ENCODE measurements around the gene ROBO1. TPM values are rescaled to one million over a fixed set of nuclear protein-coding genes. Genes with fewer than 3 reads are reported as not detected.

ROBO1 gene
- total and polyA plus RNA-seq, 2 of the 8 experiments (the other 6 are each of a cell fraction or from before 2014, with no cell fraction given): 51.4 to 91.0 TPM

GRCh38 chr3:78565712-78566111, 1202.1 kb downstream of the ROBO1 start:
- Histone ChIP-seq H4K8ac (ENCODE audit: extremely low read depth, insufficient read depth, low read length) (no peak overlapping the region), H3K4me2 (ENCODE audit: insufficient read depth in 1 of 2, low read depth in 2 of 2, low read length in 2 of 2) (no peak overlapping the region), H2BK15ac (ENCODE audit: low read length) (no peak overlapping the region), H3K18ac (ENCODE audit: extremely low read depth, low read length) (no peak overlapping the region), H2AFZ (ENCODE audit: low read length) (no peak overlapping the region), H2AK5ac (ENCODE audit: low read depth, low read length) (no peak overlapping the region), H3K23me2 (ENCODE audit: low read depth, low read length) (no peaks in the 10 kb centered on the region), H2BK5ac (ENCODE audit: low read depth, low read length) (no peak overlapping the region), H3K27ac (ENCODE audit: low read depth, low read length) (no peak overlapping the region), H4K91ac (replicated peaks; ENCODE audit: insufficient read length, low read length) (no peak overlapping the region), H3K4me3 (ENCODE audit: extremely low read depth in 1 of 4, insufficient read depth in 2 of 4, low read depth in 3 of 4, low read length in 4 of 4) (no peak overlapping the region), H3K36me3 (ENCODE audit: control insufficient read depth in 2 of 4, insufficient read depth in 4 of 4, low read length in 3 of 4) (no peaks in the 10 kb centered on the region; a peak in 1 of 8 replicates), H3K4me1 (replicated peaks in 1 of 4; ENCODE audit: control insufficient read depth in 3 of 4, insufficient read depth in 4 of 4, low read length in 3 of 4) (peaks cover 0 to 3% (median 0%) of the 10 kb centered on the region in 4 experiments; a peak in 1 of 7 replicates), H3K9ac (replicated peaks in 1 of 4; ENCODE audit: extremely low read depth in 1 of 4, low read depth in 3 of 4, low read length in 3 of 4) (no peak overlapping the region), H4K20me1 (replicated peaks in 1 of 2; ENCODE audit: control insufficient read depth in 1 of 2, insufficient read depth in 2 of 2, low read length in 2 of 2) (no peaks in the 10 kb centered on the region), H3K9me3 (ENCODE audit: insufficient read depth in 2 of 2, low read depth in 1 of 2, low read length in 1 of 2) (peaks cover 9 to 10% of the 10 kb centered on the region in 2 experiments; a peak in 3 of 4 replicates), H2BK120ac (replicated peaks; ENCODE audit: low read depth, low read length) (no peak overlapping the region), H3K27me3 (replicated peaks in 1 of 4; ENCODE audit: control insufficient read depth in 3 of 4, extremely low read depth in 1 of 4, insufficient read depth in 3 of 4, low read length in 3 of 4) (no peaks in the 10 kb centered on the region), H2BK20ac (ENCODE audit: low read length) (no peak overlapping the region), H3K56ac (replicated peaks; ENCODE audit: insufficient read length, low read depth, low read length) (no peak overlapping the region), H2BK12ac (ENCODE audit: low read depth, low read length) (no peak overlapping the region), H4K5ac (ENCODE audit: insufficient read length, low read depth, low read length) (no peak overlapping the region), H3K14ac (ENCODE audit: insufficient read length) (no peak overlapping the region), H3K4ac (replicated peaks; ENCODE audit: insufficient read length, low read depth, low read length) (no peak overlapping the region), H3K23ac (ENCODE audit: insufficient read length) (no peak overlapping the region), H3K79me2 (ENCODE audit: control insufficient read depth in 1 of 2, insufficient read depth in 2 of 2, low read length in 2 of 2) (no peaks in the 10 kb centered on the region), H3K79me1 (ENCODE audit: low read depth, low read length) (no peaks in the 10 kb centered on the region)
- no peak for DNase-seq (ENCODE audit: low read depth in 1 of 2, low spot score in 2 of 2)
- FAIRE-seq: no peak
- WGBS, 2 experiments (ENCODE audit: extremely low coverage in 1 of 2, insufficient coverage in 1 of 2, insufficient read length in 1 of 2, insufficient replicate concordance in 2 of 2, low coverage in 1 of 2, low lambda C conversion rate in 2 of 2, missing lambda C conversion rate in 1 of 2): 88% methylated on average over 1 of the region's 1 CpG; no CpG with 5 or more reads in 1 of the 2 experiments
- POLR2A ChIA-PET (ENCODE audit: partially characterized antibody): no interaction called here
- CTCF ChIA-PET (ENCODE audit: partially characterized antibody): no interaction called here
- TF ChIP-seq KDM1A (IDR thresholded peaks at IDR 0.05; ENCODE audit: borderline replicate concordance, low read length): no peak
- no peak for TF ChIP-seq MAX (IDR thresholded peaks at IDR 0.05)
- TF ChIP-seq USF2 (IDR thresholded peaks at IDR 0.05; ENCODE audit: low read length): no peak
- TF ChIP-seq JUN (IDR thresholded peaks at IDR 0.05; ENCODE audit: low read depth, low read length): no peak
- TF ChIP-seq KDM4A (IDR thresholded peaks at IDR 0.05; ENCODE audit: low read depth, low read length, severe bottlenecking): no peak
- no peak for TF ChIP-seq JUND (IDR thresholded peaks at IDR 0.05; ENCODE audit: low read length)
- TF ChIP-seq HDAC6 (IDR thresholded peaks at IDR 0.05; ENCODE audit: low read depth, low read length): no peak
- TF ChIP-seq TBP (IDR thresholded peaks at IDR 0.05; ENCODE audit: low read depth, low read length): no peak
- TF ChIP-seq CHD1 (IDR thresholded peaks at IDR 0.05; ENCODE audit: low read depth, low read length): no peak
- no peak for TF ChIP-seq SP2 (IDR thresholded peaks at IDR 0.05; ENCODE audit: low read length)
- TF ChIP-seq ATF3 (IDR thresholded peaks at IDR 0.05; ENCODE audit: insufficient read depth, low read depth, low read length): no peak
- TF ChIP-seq BRCA1 (IDR thresholded peaks at IDR 0.05; ENCODE audit: low read depth, low read length): no peak
